Mesendoderm (in vitro differentiated cells): ENCODE data around the gene CENPP.

Source experiments
- DNase-seq: peaks from one replicate; pipeline ENCODE4 v3.0.0; 2013
- H2AK5ac ChIP-seq: 2 replicates; pipeline ENCODE4 v1.6.1; 2013; ENCODE audit warnings: low read length, inconsistent platforms
- H2BK120ac ChIP-seq: 2 replicates; pipeline ENCODE4 v1.6.1; 2013; ENCODE audit warnings: low read depth, mild to moderate bottlenecking, low read length, moderate library complexity, mixed read lengths
- H2BK15ac ChIP-seq: replicated peaks from 2 replicates; pipeline ENCODE4 v1.6.1; 2013; ENCODE audit warnings: low read depth, mild to moderate bottlenecking, moderate library complexity
- H2BK5ac ChIP-seq: 2 replicates; pipeline ENCODE4 v1.6.1; 2013; ENCODE audit warnings: low read length, inconsistent platforms
- H3K18ac ChIP-seq: 2 replicates; pipeline ENCODE4 v1.6.1; 2013; ENCODE audit warnings: mild to moderate bottlenecking, low read length, mixed read lengths
- H3K23ac ChIP-seq: one replicate; pipeline ENCODE4 v1.6.1; 2013; ENCODE audit warnings: low read length
- H3K27ac ChIP-seq: 2 replicates; pipeline ENCODE4 v1.5.1; 2013; ENCODE audit warnings: low read depth, mild to moderate bottlenecking, inconsistent platforms, low read length, moderate library complexity
- H3K27me3 ChIP-seq: 2 replicates; pipeline ENCODE4 v1.6.1; 2013; ENCODE audit warnings: low read length, control low read depth, mild to moderate bottlenecking, inconsistent platforms; ENCODE audit not compliant: insufficient read depth, poor library complexity
- H3K36me3 ChIP-seq: 2 replicates; pipeline ENCODE4 v1.6.1; 2013; ENCODE audit warnings: low read length, inconsistent platforms; ENCODE audit not compliant: control insufficient read depth, insufficient read depth
- H3K4ac ChIP-seq: one replicate; pipeline ENCODE4 v1.6.1; 2013; ENCODE audit warnings: low read depth, mild to moderate bottlenecking, low read length, moderate library complexity
- H3K4me1 ChIP-seq: 2 replicates; pipeline ENCODE4 v1.6.1; 2013; ENCODE audit warnings: low read depth, low read length, inconsistent platforms; ENCODE audit not compliant: control insufficient read depth
- H3K4me2 ChIP-seq: 2 replicates; pipeline ENCODE4 v1.6.1; 2013; ENCODE audit warnings: low read length
- H3K4me3 ChIP-seq: 2 replicates; pipeline ENCODE4 v1.5.1; 2013; ENCODE audit warnings: mild to moderate bottlenecking, low read length
- H3K56ac ChIP-seq: one replicate; pipeline ENCODE4 v1.6.1; 2013; ENCODE audit warnings: low read length
- H3K79me1 ChIP-seq: 2 replicates; pipeline ENCODE4 v1.6.1; 2013; ENCODE audit warnings: low read length, inconsistent platforms
- H3K79me2 ChIP-seq: 2 replicates; pipeline ENCODE4 v1.6.1; 2013; ENCODE audit warnings: mild to moderate bottlenecking, low read length; ENCODE audit not compliant: control insufficient read depth, insufficient read depth
- H3K9ac ChIP-seq: 2 replicates; pipeline ENCODE4 v1.6.1; 2013; ENCODE audit warnings: low read length, inconsistent platforms
- H4K5ac ChIP-seq: one replicate; pipeline ENCODE4 v1.6.1; 2013; ENCODE audit warnings: low read length
- H4K8ac ChIP-seq: one replicate; pipeline ENCODE4 v1.6.1; 2013; ENCODE audit warnings: low read depth, mild to moderate bottlenecking, control low read depth, low read length, moderate library complexity
- WGBS: extraction: QIAGEN DNeasy Blood & Tissue Kit; methylation state at CpG from one replicate; pipeline ENCODE4 v1.1.7; 2013; ENCODE audit warnings: low lambda C conversion rate, missing lambda C conversion rate; ENCODE audit not compliant: insufficient coverage; ENCODE audit errors: extremely low coverage; 5-methylcytosine and 5-hydroxymethylcytosine counted together

CENPP gene

GRCh38 chr9:92507005-92507404, 181.3 kb downstream of the CENPP start:
- Histone ChIP-seq H3K36me3 (no peaks in the 10 kb centered on the region), H3K56ac (no peak overlapping the region)

DNA sequence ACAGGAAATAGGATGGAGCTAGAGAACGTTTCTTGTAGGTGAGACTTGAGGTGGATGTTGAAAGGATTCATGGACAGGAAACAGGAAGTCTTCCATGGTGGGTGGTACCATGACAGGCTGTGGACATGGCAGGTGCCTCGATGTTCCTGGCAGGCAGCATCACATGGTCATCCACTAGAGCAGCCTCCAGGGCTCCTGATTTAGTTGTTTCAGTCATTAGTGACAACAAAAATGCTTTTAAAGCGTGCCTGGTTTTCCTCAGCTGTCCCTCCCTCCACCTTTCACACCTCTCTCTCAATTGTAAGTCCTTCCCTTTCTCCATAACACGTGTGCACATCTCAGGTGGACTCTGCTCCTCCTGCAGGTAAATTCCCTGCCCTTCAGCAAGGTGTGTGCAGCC, 181.7 kb downstream of the CENPP start:
- Histone ChIP-seq H2BK15ac (no peak overlapping the region), H3K79me1 (no peaks in the 10 kb centered on the region), H3K27ac (no peak overlapping the region), H2BK120ac (no peak overlapping the region), H3K4me2 (no peak overlapping the region), H4K5ac (no peak overlapping the region), H3K4me1 (peaks cover 2% of the 10 kb centered on the region), H3K36me3 (no peaks in the 10 kb centered on the region), H3K4ac (no peak overlapping the region), H3K23ac (no peak overlapping the region), H2AK5ac (no peak overlapping the region), H3K9ac (no peak overlapping the region), H3K27me3 (no peaks in the 10 kb centered on the region), H2BK5ac (no peak overlapping the region), H3K4me3 (no peak overlapping the region), H3K18ac (no peak overlapping the region), H3K56ac (no peak overlapping the region), H3K79me2 (no peaks in the 10 kb centered on the region), H4K8ac (no peak overlapping the region)
- no CpG with 5 or more reads among the region's 4 CpGs for WGBS
- no peak for DNase-seq

More at GRCh38 chr9:92507005-92507404, 181.3 kb downstream of the CENPP start:
- Histone ChIP-seq H2BK5ac (no peak overlapping the region), H2BK120ac (no peak overlapping the region), H3K4me1 (peaks cover 2% of the 10 kb centered on the region), H3K18ac (no peak overlapping the region), H3K4ac (no peak overlapping the region), H3K79me1 (no peaks in the 10 kb centered on the region), H2AK5ac (no peak overlapping the region), H3K23ac (no peak overlapping the region), H3K27ac (no peak overlapping the region), H4K8ac (no peak overlapping the region), H3K4me3 (no peak overlapping the region), H3K27me3 (no peaks in the 10 kb centered on the region), H3K9ac (no peak overlapping the region), H3K79me2 (no peaks in the 10 kb centered on the region), H4K5ac (no peak overlapping the region), H3K4me2 (no peak overlapping the region), H2BK15ac (no peak overlapping the region)
- no CpG with 5 or more reads among the region's 2 CpGs for WGBS
- no peak for DNase-seq

DNA sequence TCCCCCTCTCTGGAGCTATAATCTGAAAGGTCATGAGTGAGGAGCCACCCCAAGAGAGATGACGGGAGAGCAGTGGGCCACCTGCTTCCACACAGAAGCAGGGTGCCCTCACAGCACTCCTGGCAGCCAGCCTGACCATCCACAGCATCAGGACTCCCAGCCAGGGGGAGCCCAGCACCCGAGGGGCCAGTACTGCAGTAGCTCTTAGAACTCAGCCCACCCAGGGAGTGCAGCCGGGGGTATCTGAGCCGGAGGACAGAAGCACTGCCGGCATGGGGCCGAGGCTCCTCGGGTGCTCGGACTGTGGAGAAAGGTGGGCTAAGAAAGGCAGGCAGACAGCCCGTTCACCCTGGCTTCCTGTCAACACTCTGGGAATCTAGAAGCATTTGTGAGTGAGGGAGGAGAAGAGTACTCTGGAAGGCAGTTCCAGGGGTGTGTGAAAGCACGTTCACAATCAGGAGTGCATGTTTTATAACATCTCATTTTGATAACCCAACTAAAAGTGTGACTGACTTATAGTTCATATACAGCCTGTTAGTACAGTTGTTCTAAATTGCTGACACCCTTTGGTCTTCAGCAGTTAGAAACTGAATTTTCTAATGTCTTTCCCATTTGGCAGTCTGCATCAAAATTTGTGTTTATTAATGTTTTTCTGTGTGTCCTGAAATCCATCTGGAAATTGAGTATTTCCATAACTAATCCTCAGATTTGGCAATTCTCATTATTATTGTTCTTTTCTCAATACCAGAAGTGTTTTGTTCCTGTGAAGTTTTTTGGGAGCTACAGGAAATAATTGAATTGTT, 182.5 kb downstream of the CENPP start:
- no CpG with 5 or more reads among the region's 10 CpGs for WGBS
- H4K8ac ChIP-seq: no peak overlapping the region
- no peak for DNase-seq
- no peak overlapping the region for H4K5ac ChIP-seq
- no peak overlapping the region for H3K4me2 ChIP-seq
- no peak overlapping the region for H3K56ac ChIP-seq
- no peaks in the 10 kb centered on the region for H3K27me3 ChIP-seq
- no peak overlapping the region for H3K27ac ChIP-seq
- H3K18ac ChIP-seq: no peak overlapping the region
- no peak overlapping the region for H3K23ac ChIP-seq
- H2BK15ac ChIP-seq: no peak overlapping the region
- no peaks in the 10 kb centered on the region for H3K79me1 ChIP-seq
- H2BK120ac ChIP-seq: no peak overlapping the region
- peaks cover 2% of the 10 kb centered on the region for H3K4me1 ChIP-seq
- no peak overlapping the region for H3K4me3 ChIP-seq
- H3K36me3 ChIP-seq: no peaks in the 10 kb centered on the region
- H3K79me2 ChIP-seq: no peaks in the 10 kb centered on the region
- no peak overlapping the region for H3K4ac ChIP-seq
- no peak overlapping the region for H2AK5ac ChIP-seq
- no peak overlapping the region for H3K9ac ChIP-seq
- no peak overlapping the region for H2BK5ac ChIP-seq

- H4K8ac ChIP-seq: no peak overlapping the region
- H3K23ac ChIP-seq: no peak overlapping the region
- H3K4me1 ChIP-seq: peaks cover 2% of the 10 kb centered on the region
- H2BK15ac ChIP-seq: no peak overlapping the region
- H3K18ac ChIP-seq: no peak overlapping the region
- H3K9ac ChIP-seq: no peak overlapping the region
- H3K36me3 ChIP-seq: no peaks in the 10 kb centered on the region
- H3K27ac ChIP-seq: no peak overlapping the region
- no peak overlapping the region for H3K4ac ChIP-seq
- no CpG with 5 or more reads among the region's 5 CpGs for WGBS
- no peak overlapping the region for H4K5ac ChIP-seq
- H3K79me1 ChIP-seq: no peaks in the 10 kb centered on the region
- H3K4me3 ChIP-seq: no peak overlapping the region
- H2AK5ac ChIP-seq: no peak overlapping the region
- no peak overlapping the region for H3K4me2 ChIP-seq
- DNase-seq: no peak
- H2BK120ac ChIP-seq: no peak overlapping the region
- no peak overlapping the region for H2BK5ac ChIP-seq
- H3K56ac ChIP-seq: no peak overlapping the region
- no peaks in the 10 kb centered on the region for H3K27me3 ChIP-seq
- no peaks in the 10 kb centered on the region for H3K79me2 ChIP-seq
Observed at GRCh38 chr9:92509050-92509449, 183.3 kb downstream of the CENPP start.

GRCh38 chr9:92510747-92511146, 185.0 kb downstream of the CENPP start:
- Histone ChIP-seq H3K56ac (no peak overlapping the region), H4K8ac (no peak overlapping the region), H3K27me3 (no peaks in the 10 kb centered on the region), H2AK5ac (no peak overlapping the region), H3K36me3 (no peaks in the 10 kb centered on the region), H3K18ac (no peak overlapping the region), H3K23ac (no peak overlapping the region), H3K4me1 (peaks cover 2% of the 10 kb centered on the region), H3K27ac (no peak overlapping the region), H2BK15ac (no peak overlapping the region), H3K4me2 (no peak overlapping the region), H4K5ac (no peak overlapping the region), H3K79me1 (no peaks in the 10 kb centered on the region), H2BK120ac (no peak overlapping the region), H3K9ac (no peak overlapping the region), H2BK5ac (no peak overlapping the region), H3K79me2 (no peaks in the 10 kb centered on the region), H3K4me3 (no peak overlapping the region), H3K4ac (no peak overlapping the region)
- DNase-seq: peak; percentile 40

DNA sequence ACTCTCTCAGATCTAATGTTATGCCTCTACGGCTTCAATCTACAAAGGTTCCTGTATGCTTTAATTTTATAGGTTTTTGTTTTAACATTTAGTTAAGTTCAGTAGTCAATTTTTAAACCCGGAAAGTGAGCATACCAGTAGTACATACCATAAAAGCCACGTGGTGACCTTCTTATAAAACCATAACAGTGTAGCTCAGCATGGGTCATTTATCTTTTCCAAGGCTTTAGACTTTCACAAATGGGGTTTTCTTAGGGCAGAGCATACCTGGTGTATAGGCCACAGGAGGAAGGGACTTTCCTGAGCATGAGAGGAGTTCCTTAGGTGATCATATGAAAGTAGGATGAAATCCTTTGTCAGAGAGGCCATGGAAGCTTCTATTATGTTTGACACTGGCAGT, 186.9 kb downstream of the CENPP start:
- Histone ChIP-seq H2BK5ac (no peak overlapping the region), H4K8ac (no peak overlapping the region), H2BK120ac (no peak overlapping the region), H3K4me1 (peaks cover 2% of the 10 kb centered on the region), H2AK5ac (no peak overlapping the region), H2BK15ac (no peak overlapping the region), H3K18ac (no peak overlapping the region), H3K27ac (no peak overlapping the region), H4K5ac (no peak overlapping the region), H3K79me2 (no peaks in the 10 kb centered on the region), H3K23ac (no peak overlapping the region), H3K4ac (no peak overlapping the region), H3K79me1 (no peaks in the 10 kb centered on the region), H3K9ac (no peak overlapping the region), H3K56ac (no peak overlapping the region), H3K4me3 (no peak overlapping the region), H3K4me2 (no peak overlapping the region), H3K27me3 (no peaks in the 10 kb centered on the region), H3K36me3 (no peaks in the 10 kb centered on the region)
- no CpG with 5 or more reads among the region's 3 CpGs for WGBS
- no peak for DNase-seq
